ENCODE results near the gene IFNL3.

- TF ChIP-seq CTCF (IDR thresholded peaks at IDR 0.05 in 4 of 5, conservative IDR thresholded peaks at IDR 0.05 in 1 of 5) = no peak
- no peak for TF ChIP-seq POLR2A (IDR thresholded peaks at IDR 0.05)
These were observed 47.0 kb downstream of the IFNL3 start for GRCh38 chr19:39197808-39198207.

All from gastrocnemius medialis (tissue), 4 donors.